ENCODE measurements around the gene STAG1.

DNA sequence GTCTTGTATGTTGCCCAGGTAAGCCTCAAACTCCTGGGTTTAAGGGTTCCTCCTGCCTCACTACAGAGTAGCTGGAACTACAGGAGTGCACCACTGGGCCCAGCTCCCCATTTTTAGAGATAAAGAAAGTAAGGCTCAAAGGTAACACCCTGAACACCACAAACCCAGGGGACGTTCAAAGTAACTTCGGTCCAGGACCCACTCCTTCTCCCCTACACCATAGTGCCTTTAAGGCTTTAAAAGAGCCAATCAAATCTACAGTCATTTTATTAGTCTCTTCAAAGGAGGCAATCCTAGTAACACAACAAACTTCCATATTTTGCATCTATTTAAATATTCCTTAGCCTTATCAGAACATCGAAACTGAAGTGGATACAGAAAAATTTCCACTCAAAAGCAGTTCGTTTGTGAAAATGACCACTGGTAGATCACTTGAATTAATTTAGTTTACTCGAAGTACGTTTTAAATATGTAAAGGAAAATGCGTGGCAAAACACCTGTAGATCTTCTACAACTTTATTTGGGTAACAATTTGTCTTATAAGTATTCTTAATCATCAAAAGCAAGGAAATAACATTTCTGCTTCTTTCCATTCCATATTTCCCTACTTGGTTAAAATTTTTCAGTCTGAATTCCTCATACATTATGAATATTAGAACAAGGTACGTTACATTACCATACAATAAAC lies 1.8 kb downstream of the STAG1 start:
- no peak for TF ChIP-seq CTCF (IDR thresholded peaks at IDR 0.05)
- TF ChIP-seq EP300 (IDR thresholded peaks at IDR 0.05) = no peak
